GM12891 (cell line): Measurements from ENCODE around the gene IMMP2L.

Experiments
- PAX5 ChIP-seq: IDR thresholded peaks from 2 replicates; pipeline ENCODE4 v1.6.1; 2011; ENCODE audit warnings: low read length, moderate library complexity, mild to moderate bottlenecking; ENCODE audit not compliant: insufficient read depth, severe bottlenecking
- POLR2A ChIP-seq: IDR thresholded peaks from 2 replicates; pipeline ENCODE4 v1.6.1; 2011; ENCODE audit warnings: low read depth, low read length, control low read depth
- POLR2AphosphoS5 ChIP-seq: IDR thresholded peaks from 2 replicates; pipeline ENCODE4 v1.6.1; 2011; ENCODE audit warnings: low read depth, low read length, control low read depth
- POU2F2 ChIP-seq: IDR thresholded peaks from 2 replicates; pipeline ENCODE4 v1.6.1; 2011; ENCODE audit warnings: low read depth, mild to moderate bottlenecking, control low read depth, low read length, moderate library complexity
- SPI1 ChIP-seq: IDR thresholded peaks from 2 replicates; pipeline ENCODE4 v1.6.1; 2011; ENCODE audit warnings: low read depth, low read length, control low read depth
- TAF1 ChIP-seq: IDR thresholded peaks from 2 replicates; pipeline ENCODE4 v1.6.1; 2011; ENCODE audit warnings: low read depth, low read length, control low read depth

GRCh38 chr7:110779339-110779738, 783.0 kb downstream of the IMMP2L start:
- TF ChIP-seq POLR2AphosphoS5 (no peak), POLR2A (no peak), POU2F2 (no peak), TAF1 (no peak), PAX5 (no peak), SPI1 (no peak)
